ENCODE results near the gene RABAC1.

RABAC1 gene

GRCh38 chr19:41930926-41931592 is 28.1 kb downstream of the RABAC1 start:
- Histone ChIP-seq H3K4me3 (no peak overlapping the region), H3K27ac (no peak overlapping the region)
- TF ChIP-seq CTCF (IDR thresholded peaks at IDR 0.05) = no peak
- DNase-seq (ENCODE audit: low spot score) = no peak

GRCh38 chr19:41930322-41930722 is 28.8 kb downstream of the RABAC1 start:
- H3K27ac ChIP-seq = no peak overlapping the region
- no peak for TF ChIP-seq CTCF (IDR thresholded peaks at IDR 0.05)
- no peak overlapping the region for H3K4me3 ChIP-seq
- DNase-seq (ENCODE audit: low spot score) = no peak

GRCh38 chr19:41929536-41930071 is 29.5 kb downstream of the RABAC1 start:
- Histone ChIP-seq H3K27ac (no peak overlapping the region), H3K4me3 (no peak overlapping the region)
- no peak for TF ChIP-seq CTCF (IDR thresholded peaks at IDR 0.05)
- no peak for DNase-seq (ENCODE audit: low spot score)

- no peak for DNase-seq (ENCODE audit: low spot score)
- Histone ChIP-seq H3K27ac (no peak overlapping the region), H3K4me3 (peak overlapping the region; percentile 66)
- TF ChIP-seq CTCF (IDR thresholded peaks at IDR 0.05) = no peak
Observed at GRCh38 chr19:41928754-41929535, 30.2 kb downstream of the RABAC1 start.

GRCh38 chr19:41928221-41928683 is 30.9 kb downstream of the RABAC1 start, which contains the start of gene ERFL:
Gene ERFL (minus strand): TSS chr19:41928449. CDS start chr19:41912919, 15,530 bp downstream.
- Histone ChIP-seq H3K4me3 (peak within 1 kb of the TSS; percentile 66), H3K27ac (no peak within 1 kb of the TSS)
- no peak for TF ChIP-seq CTCF (IDR thresholded peaks at IDR 0.05)
- DNase-seq (ENCODE audit: low spot score) = no peak

- Histone ChIP-seq H3K27ac (no peak overlapping the region), H3K4me3 (peak overlapping the region; percentile 66)
- DNase-seq (ENCODE audit: low spot score) = no peak
- TF ChIP-seq CTCF (IDR thresholded peaks at IDR 0.05) = no peak
Observed at GRCh38 chr19:41927497-41928192, 31.5 kb downstream of the RABAC1 start.
